ENCODE data around the gene TBX2. TPM values are rescaled to one million over a fixed set of nuclear protein-coding genes. Genes with fewer than 3 reads are reported as not detected.

The TBX2 gene
- total and polyA plus RNA-seq, 2 of the 13 experiments (the other 11 are each of a cell fraction or from before 2014, with no cell fraction given), result 2.8 to 15.3 TPM

DNA sequence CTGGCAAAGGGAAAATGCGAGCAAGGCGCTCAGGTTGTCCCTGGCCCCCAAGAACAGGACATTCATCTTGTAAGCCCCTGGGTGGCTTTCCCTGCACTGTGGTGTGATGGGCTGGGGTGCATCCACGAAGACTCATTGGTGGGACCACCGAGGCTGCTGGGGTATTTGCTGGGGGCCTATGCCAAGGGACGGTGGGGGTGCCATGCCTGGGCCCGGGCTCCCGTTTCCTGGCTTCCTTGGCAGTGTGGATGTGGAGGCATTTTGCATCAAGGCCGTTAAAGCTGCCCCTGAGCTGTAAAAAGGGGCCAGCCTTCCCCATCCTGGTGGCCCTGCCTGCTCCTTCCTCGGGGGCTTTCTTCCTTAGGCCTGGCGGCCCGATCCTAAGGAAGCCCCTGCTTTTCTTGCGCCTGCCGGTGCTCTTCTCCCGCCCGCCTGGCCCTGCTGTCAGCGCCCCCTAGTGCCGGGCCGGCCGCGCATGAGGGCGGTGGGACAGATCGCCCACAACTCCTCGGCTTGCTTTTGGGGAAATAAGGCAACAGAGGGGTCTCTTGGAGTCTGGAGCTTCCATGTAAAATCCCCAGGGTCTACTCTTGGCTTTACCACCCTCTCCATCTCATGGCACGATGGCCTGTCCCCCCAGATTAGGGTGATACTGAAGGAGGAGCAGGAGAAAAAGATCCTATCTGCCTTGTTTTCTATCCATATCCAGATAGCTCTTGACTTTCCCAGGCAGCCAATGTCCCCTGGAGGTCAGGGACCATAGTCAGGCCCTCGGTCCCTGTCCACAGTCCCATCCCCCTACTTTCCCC, 9.8 kb upstream of the TBX2 start (continued):
- TF ChIP-seq, protein P1, sequence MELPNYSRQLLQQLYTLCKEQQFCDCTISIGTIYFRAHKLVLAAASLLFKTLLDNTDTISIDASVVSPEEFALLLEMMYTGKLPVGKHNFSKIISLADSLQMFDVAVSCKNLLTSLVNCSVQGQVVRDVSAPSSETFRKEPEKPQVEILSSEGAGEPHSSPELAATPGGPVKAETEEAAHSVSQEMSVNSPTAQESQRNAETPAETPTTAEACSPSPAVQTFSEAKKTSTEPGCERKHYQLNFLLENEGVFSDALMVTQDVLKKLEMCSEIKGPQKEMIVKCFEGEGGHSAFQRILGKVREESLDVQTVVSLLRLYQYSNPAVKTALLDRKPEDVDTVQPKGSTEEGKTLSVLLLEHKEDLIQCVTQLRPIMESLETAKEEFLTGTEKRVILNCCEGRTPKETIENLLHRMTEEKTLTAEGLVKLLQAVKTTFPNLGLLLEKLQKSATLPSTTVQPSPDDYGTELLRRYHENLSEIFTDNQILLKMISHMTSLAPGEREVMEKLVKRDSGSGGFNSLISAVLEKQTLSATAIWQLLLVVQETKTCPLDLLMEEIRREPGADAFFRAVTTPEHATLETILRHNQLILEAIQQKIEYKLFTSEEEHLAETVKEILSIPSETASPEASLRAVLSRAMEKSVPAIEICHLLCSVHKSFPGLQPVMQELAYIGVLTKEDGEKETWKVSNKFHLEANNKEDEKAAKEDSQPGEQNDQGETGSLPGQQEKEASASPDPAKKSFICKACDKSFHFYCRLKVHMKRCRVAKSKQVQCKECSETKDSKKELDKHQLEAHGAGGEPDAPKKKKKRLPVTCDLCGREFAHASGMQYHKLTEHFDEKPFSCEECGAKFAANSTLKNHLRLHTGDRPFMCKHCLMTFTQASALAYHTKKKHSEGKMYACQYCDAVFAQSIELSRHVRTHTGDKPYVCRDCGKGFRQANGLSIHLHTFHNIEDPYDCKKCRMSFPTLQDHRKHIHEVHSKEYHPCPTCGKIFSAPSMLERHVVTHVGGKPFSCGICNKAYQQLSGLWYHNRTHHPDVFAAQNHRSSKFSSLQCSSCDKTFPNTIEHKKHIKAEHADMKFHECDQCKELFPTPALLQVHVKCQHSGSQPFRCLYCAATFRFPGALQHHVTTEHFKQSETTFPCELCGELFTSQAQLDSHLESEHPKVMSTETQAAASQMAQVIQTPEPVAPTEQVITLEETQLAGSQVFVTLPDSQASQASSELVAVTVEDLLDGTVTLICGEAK (IDR thresholded peaks at IDR 0.05), result no peak
- TF ChIP-seq, protein P1 (CRISPR knock-in tag; IDR thresholded peaks at IDR 0.05), result peak; percentile 89
- no peak for TF ChIP-seq MATR3 (CRISPR knock-in tag; IDR thresholded peaks at IDR 0.05)
- TF ChIP-seq PHF8 (CRISPR knock-in tag; IDR thresholded peaks at IDR 0.05), result peak; percentile 64
- TF ChIP-seq ARNT2 (CRISPR knock-in tag; IDR thresholded peaks at IDR 0.05; ENCODE audit: low read depth), result no peak
- no peak for TF ChIP-seq ZNF746 (CRISPR knock-in tag; IDR thresholded peaks at IDR 0.05)
- TF ChIP-seq, protein P2, sequence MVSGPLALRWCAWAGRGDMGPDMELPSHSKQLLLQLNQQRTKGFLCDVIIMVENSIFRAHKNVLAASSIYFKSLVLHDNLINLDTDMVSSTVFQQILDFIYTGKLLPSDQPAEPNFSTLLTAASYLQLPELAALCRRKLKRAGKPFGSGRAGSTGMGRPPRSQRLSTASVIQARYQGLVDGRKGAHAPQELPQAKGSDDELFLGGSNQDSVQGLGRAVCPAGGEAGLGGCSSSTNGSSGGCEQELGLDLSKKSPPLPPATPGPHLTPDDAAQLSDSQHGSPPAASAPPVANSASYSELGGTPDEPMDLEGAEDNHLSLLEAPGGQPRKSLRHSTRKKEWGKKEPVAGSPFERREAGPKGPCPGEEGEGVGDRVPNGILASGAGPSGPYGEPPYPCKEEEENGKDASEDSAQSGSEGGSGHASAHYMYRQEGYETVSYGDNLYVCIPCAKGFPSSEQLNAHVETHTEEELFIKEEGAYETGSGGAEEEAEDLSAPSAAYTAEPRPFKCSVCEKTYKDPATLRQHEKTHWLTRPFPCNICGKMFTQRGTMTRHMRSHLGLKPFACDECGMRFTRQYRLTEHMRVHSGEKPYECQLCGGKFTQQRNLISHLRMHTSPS (CRISPR knock-in tag; IDR thresholded peaks at IDR 0.05; ENCODE audit: low read depth), result peak; percentile 37; the same call in 1 of the 2 replicates
- TF ChIP-seq, protein P3, sequence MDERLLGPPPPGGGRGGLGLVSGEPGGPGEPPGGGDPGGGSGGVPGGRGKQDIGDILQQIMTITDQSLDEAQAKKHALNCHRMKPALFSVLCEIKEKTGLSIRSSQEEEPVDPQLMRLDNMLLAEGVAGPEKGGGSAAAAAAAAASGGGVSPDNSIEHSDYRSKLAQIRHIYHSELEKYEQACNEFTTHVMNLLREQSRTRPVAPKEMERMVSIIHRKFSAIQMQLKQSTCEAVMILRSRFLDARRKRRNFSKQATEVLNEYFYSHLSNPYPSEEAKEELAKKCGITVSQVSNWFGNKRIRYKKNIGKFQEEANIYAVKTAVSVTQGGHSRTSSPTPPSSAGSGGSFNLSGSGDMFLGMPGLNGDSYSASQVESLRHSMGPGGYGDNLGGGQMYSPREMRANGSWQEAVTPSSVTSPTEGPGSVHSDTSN (CRISPR knock-in tag; IDR thresholded peaks at IDR 0.05), result no peak
- no peak for TF ChIP-seq ATF5 (CRISPR knock-in tag; IDR thresholded peaks at IDR 0.05; ENCODE audit: low read depth)
- no peak for TF ChIP-seq ADNP (CRISPR knock-in tag; IDR thresholded peaks at IDR 0.05)
- peak; percentile 63 for TF ChIP-seq FOSL2 (CRISPR knock-in tag; IDR thresholded peaks at IDR 0.05)
- TF ChIP-seq ZBTB21 (CRISPR knock-in tag; IDR thresholded peaks at IDR 0.05), result no peak
- TF ChIP-seq, protein P4, sequence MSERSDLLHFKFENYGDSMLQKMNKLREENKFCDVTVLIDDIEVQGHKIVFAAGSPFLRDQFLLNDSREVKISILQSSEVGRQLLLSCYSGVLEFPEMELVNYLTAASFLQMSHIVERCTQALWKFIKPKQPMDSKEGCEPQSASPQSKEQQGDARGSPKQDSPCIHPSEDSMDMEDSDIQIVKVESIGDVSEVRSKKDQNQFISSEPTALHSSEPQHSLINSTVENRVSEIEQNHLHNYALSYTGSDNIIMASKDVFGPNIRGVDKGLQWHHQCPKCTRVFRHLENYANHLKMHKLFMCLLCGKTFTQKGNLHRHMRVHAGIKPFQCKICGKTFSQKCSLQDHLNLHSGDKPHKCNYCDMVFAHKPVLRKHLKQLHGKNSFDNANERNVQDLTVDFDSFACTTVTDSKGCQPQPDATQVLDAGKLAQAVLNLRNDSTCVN (CRISPR knock-in tag; IDR thresholded peaks at IDR 0.05; ENCODE audit: borderline replicate concordance), result peak; percentile 43; the same call in 1 of the 2 replicates
- TF ChIP-seq, protein P5, sequence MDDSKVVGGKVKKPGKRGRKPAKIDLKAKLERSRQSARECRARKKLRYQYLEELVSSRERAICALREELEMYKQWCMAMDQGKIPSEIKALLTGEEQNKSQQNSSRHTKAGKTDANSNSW (CRISPR knock-in tag; IDR thresholded peaks at IDR 0.05; ENCODE audit: borderline replicate concordance), result no peak
- peak; percentile 83; the same call in 1 of the 2 replicates for TF ChIP-seq ZNF225 (CRISPR knock-in tag; IDR thresholded peaks at IDR 0.05)
